GM19035 (cell line): ENCODE measurements around the gene ANKRD11.
"Not testable (repeated sequence)": the region's sequence is repeated elsewhere in the genome, so short reads cannot be mapped to it uniquely, and the experiment has no call there.

Experiments
- ATAC-seq: cut with Tn5 transposase; IDR thresholded peaks from one replicate; pipeline ENCODE4 v1.9.1; 2021; ENCODE audit not compliant: unreplicated experiment

ANKRD11 gene

DNA sequence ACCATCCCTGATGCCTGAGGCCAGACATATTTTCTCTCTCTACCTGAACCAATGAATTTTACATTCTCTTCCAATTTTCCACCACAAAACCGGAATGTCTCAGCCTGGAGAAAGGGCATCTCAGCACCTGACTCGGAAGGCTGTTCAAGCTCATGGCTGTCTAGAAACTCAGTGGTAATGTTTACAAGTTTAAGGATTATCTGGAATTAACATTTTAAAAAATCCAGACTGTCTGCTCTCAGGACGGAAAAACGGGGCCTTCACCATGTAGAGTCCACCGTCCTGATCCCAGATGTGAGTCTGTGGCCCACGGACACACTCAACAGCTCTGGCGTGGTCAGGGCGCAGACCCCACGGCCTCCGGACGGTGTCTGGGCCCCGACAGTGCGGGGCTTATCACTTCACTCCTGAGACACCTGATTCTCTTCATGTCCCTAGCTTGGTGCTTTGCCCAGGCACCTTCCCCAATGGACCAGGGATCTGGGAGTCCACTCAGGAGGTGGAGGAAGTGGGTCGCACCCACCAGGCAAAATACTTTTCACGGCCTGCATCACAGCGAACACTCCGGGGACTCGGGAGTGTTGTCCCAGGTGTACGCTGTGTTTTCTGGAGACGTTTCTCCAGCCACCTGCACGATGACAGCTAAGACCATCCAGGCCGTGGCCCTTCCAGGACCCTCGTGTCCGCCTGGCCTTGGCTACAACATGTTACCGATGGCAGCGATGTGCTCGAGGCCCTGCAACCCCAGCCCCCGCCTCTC, 171.3 kb downstream of the ANKRD11 start:
- no peak for ATAC-seq

DNA sequence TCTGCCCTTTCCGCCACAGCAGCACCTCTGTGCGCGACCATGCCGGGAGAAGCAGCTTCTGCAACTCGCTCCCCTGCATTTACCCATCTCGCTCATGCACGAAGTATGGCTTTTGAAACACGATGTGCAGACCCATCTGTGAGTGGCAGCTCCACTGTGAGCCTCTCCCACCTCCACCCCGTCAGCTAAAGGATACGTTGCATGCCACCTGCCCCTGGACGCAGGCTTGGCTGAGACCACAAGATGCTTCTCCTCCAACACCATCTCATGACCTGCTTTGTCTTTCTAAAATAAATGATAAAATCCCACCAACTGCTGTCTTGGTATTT, 172.0 kb downstream of the ANKRD11 start:
- ATAC-seq = no peak

DNA sequence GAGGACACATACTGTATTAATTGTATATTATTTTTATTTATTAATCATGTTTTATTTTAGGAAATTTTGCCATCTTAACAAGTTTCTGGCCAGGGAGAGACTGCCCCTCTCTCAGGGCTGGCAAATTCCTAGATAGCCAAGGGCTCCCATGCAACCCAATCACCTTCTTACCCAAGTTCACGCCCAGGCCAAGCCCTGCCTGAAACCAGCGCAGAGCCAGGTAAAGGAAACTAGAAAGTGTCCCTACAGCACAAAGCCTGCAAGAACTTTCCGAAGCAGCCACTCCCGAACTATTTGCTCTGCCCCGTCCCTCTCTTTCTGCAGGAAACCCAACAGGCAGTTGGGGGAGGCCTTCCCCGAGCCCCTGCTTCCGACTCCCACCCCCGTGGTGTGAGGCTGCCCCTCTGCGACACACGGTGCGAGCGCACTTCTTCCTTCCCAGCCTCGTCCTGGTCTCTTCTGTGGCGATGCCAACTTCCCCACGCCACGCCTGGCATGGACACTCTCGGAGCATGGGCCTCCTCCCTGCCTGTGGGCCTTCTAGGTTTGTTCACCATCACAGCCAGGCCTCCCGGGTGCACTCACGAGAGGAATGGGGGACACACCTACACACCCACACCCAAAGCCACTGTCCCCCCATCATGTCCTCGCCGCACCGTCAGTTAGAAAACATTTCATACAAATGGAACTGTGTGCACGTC, 172.5 kb downstream of the ANKRD11 start:
- no peak for ATAC-seq

DNA sequence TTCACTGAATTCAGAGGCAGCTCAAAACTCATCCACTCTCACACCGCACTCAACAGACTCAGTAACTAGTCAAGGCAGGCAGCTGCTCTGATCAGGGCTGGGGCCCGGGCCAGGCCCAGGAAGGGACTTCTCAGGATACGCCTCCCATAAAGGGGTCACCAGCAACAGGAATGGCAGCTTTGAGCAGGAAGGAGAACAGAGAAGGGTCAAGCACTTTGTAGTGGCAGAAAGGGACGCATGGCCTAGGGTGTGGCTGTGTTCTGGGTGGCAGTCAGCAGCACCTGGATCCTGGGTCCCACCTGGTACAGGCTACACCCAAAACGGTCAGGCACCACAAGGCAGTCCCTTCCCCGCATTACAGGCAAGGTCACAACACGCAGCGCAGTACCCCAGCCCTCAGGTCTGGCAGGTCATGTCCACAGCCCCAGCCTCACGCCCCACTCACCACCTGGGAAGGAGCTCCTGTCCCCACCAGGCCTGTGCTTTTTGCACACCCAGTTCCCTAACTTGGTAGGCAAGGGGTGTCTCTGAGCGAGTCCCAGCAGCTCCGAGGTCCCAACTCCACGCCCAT, 173.2 kb downstream of the ANKRD11 start:
- no peak for ATAC-seq

DNA sequence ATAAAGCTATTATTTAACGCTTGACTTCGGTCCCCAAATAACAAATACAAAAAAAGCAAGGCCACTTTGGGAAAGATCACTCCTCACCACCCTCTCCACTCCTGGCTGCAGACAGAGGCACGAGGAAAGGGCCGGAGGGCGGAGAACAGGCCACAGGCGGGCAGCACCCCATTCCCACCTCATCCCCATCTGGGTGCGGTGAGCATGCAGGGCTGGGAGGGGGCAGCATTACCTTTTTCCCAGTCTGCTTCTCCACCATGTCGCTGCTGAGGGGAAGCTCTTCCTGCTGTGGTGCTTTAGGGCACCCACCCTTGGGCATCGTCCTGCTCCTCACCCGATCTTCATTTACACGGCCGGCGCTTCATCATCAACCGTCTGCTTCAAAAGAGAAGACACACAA, 173.7 kb downstream of the ANKRD11 start:
- no peak for ATAC-seq

DNA sequence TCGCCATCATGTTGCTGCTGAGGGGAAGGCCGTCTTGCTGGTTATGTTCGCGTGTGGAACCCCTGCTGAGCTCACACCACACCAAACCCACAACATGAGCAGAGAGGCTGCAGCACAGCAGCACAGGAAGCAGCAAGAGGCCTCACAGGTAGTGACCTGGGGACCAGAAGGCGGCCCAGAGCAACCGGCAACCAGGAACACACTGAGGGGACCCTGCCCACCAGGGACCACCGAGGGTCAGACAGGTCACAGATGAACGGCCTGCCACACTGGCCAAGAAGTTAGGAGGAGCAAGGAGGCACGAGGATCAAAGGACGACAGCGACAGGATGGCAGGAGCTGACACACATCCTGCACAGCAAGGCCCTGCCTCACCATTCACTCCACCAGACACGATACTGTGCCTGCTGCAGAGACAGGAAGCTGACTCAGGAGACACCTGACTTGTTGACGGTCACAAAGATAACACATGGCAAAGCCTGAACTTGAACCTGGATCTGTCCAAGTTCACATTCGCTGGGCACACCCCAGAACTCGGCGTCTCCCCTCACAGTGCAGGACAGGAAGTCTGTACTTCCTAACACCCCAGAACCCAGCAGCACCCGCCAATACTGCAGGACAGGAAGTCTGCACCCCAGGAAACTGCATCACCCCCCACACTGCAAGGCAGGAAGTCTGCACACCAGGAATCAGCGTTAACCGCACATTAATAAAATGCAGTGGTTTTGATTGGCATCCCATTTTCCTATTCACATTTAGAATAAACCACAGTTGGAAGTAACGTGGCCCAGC, 174.4 kb downstream of the ANKRD11 start:
- ATAC-seq = no peak

DNA sequence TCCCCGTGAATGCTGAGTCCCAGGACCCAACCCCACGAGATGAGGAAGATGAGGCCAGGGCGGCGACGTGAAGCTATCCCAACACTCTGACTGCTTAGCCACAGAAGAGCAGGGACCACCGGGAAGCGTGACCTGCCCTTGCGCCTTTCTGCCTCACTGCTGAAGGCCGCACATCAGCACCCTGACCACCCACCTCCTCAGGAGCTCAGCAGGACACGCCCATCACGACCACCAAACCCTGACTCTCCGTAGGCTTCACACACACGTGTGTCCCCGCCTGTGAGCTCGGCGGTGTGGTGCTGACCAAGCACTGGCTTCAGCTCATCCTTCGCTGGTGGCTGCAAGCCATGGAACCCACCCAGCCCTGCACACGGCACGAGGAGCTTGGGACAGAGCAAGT, 175.1 kb downstream of the ANKRD11 start:
- no peak for ATAC-seq

DNA sequence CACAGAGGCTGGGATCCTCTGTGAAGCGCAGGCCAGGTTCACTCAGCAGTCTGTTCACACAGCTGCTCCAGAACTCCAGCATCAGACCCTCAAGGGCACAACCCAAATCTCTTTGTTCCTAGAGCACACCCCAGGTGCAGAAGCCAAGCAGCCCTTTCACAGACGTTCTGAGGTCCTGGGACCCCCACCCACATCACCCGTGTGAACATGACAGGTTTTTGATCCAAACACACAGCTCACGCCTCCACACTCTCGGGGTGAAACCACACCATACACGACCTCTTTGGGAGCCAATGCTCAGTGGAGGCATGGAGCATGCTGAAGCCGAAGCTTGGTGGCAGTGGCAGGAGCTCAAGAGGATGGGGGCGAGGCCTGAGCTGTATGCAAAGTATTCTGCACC, 175.5 kb downstream of the ANKRD11 start:
- ATAC-seq = no peak

DNA sequence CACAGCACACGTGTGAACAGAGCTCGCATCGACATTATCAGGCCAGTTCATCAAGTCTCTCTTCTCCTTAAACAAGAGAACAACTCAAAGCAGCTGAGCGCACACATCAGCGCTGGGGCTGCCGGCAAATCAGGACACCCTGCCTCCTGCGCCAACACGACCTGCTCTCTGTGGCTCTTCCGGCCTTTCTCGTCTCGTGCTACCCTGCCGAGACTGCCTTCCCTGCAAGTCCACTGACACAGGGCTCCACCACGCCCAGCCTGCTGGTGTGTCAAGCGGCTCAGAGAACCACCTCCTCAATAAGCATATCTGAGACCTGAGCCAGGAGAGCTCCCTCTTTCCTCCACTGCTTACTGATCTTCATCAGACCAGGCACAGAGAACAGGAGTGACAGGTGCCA, 176.0 kb downstream of the ANKRD11 start:
- no peak for ATAC-seq

DNA sequence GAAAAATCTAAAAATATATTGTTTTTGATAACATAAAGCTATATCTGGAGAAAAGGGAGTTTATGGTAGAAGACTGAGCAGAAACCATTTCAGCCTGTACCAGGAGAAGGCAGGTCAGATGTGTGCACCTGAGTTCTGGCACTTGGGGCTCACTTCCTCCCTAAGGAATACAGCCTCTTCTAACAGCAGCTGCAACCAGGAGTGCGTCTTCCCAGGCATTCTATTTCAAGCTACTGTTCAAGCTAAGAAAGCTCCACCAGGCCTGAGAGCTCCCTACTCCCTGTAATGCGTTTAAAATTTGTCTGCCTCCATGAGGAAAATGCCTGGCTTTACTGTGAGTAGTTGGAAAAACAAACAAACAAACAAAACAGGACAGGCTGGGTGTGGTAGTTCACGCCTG, 176.8 kb downstream of the ANKRD11 start:
- ATAC-seq = no peak

DNA sequence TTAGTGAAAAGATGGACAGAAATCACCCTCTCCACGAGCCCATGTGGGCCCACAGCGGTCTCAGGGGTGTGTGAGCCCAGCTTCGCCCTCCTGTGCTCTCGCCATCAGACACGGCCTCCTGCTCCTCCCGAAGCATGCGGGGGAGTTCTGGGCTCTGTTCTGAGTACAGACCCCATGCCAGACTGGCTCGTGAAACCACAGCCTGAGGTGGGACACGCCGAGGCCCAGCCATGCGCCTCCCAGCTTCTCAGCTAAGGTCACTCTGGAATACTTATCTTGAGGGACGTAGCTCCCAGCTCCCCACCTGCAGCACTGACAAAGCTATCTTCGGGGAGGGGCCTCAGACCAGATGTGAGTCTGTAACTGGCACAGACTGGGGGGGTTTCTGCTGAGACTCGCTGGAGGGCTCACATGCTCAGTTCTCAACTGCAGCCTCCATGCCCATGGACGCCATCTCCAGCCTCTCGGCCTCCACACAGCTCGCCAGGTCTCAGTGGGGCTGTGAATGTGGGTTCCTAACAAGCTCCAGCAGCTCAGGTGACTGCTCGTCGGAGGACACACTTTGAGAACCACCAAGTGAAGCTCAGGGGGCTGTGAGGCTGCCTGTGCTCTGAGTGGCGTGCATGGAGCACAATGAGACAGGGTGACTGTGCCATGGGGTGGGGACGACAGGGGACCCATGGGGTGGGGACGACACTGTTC, 177.6 kb downstream of the ANKRD11 start:
- ATAC-seq = no peak

DNA sequence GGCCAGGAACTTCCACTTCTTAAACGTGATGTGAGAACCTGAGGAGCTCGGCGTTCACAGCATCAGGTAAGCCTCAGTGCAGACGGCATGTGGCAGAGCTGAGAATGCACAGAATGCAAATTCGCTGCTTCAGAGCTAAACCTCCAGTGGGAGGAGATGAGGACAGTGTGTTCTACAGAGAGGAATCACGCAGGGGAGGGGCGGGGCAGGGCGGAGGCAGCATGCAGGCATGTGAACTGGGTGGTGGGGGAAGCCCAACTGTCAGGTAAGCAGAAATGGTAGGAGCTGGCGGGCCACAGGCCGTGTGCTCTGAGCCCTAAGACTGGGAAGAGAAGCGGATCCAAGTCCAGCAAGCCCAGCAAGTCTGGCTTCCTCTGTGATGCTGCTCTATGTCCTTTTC, 178.2 kb downstream of the ANKRD11 start:
- ATAC-seq = no peak

DNA sequence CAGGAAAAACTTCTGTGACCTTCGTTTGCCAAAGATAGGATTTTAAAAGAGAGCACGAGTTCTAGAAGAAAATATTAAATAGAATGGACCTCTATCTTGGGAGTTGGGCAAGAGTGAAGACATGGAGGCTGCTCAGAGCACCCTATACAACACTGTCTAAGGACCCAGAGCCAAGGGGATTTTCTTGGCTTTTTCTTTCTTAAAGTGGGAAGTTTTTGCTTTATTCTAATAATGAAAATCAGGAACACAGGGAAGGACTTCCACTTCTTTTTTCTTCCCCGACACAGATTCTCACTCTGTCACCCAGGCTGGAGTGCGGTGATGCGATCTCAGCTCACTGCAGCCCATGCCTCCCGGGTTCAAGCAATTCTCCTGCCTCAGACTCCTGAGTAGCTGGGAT, 178.7 kb downstream of the ANKRD11 start:
- no peak for ATAC-seq

DNA sequence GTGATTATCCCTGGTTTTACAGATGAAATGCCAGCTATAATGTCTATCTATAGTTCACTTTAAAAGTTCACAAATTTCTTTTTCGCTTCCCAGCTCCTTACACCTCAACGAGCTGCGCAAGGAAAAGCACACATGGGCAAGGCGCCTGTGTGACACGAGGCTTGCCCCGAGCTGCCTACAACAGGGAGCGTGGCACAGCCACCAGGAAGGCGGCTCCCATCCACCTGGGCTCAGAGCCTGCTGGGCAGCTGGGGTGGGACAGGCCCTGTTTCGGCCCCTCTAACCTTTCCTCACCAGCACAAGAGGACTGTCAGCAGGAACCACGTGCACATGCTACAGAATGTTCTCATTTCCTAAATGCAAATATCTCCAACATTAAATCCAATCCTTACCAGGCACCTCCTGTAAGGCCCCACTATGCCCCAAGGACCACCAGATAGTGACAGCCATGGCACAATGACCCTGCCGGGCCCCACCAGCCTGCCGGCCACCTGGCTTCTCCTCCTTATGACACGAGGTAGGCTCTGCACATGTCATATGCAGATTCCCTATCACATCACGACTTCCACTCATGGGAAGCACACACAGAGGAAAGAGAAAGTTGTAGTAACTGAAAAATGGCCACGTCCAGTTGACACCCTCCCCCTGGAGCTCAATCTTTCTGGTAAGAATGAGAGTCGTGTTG, 180.8 kb downstream of the ANKRD11 start:
- ATAC-seq = no peak

DNA sequence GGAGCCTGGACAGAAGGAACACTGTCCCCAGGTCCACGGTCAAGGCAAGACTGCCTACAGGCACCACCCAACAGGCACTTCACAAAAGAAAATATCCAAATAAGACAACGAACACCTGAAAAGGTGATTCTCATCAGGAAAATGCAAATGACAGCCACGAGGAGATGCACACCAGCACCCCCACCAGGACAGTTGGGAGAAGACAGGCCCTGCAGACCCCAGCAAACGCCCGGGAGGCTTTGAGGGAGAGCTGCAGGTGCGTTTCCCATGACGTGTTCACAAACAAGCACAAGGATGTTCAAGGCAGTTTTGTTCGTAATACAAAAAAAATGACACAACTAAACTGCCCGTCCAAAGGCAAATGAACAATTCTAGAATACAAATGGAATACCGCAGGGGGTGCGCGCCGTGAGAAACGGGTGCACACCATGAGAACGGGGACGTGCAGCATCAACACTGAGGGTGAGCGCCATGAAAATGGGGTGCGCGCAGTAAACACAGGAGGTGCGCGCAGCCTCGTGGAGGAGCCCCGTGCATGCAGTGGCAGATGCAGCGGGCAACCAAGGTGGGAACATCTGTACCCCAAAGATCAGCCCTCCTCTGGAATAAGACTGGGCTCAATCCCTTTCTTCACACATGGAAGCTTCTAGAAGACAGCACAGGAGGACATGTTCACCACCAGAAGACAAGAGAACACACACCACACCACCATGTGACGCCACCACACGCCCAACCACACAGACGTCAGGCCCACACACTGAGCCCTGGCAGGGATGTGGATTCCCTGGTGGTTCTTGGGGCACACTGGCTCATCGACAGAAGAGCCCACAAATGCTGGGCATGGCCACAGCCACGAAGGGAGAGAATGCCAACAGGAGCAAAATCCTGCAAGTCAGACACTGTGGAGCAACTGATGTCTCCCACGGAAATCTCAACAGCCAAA, 181.7 kb downstream of the ANKRD11 start:
- no peak for ATAC-seq

DNA sequence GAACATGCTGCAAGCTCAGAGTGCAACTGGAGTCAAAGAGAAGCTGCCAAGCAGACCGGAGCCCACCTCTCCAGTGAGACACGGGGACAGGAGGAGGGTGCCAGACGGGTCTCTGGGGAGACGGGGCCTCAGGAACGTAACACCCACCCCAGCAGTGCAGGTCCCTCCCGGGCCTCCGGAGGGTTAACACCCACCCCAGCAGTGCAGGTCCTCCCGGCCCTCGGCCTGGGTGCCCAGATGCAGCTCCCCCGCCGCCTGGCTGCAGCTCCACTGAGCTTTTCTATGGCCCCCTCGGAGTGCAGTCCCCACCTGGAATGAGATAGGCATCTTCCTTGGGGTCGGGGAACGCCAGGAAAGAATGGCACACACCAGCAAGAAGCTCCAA, 182.9 kb downstream of the ANKRD11 start:
- no peak for ATAC-seq

DNA sequence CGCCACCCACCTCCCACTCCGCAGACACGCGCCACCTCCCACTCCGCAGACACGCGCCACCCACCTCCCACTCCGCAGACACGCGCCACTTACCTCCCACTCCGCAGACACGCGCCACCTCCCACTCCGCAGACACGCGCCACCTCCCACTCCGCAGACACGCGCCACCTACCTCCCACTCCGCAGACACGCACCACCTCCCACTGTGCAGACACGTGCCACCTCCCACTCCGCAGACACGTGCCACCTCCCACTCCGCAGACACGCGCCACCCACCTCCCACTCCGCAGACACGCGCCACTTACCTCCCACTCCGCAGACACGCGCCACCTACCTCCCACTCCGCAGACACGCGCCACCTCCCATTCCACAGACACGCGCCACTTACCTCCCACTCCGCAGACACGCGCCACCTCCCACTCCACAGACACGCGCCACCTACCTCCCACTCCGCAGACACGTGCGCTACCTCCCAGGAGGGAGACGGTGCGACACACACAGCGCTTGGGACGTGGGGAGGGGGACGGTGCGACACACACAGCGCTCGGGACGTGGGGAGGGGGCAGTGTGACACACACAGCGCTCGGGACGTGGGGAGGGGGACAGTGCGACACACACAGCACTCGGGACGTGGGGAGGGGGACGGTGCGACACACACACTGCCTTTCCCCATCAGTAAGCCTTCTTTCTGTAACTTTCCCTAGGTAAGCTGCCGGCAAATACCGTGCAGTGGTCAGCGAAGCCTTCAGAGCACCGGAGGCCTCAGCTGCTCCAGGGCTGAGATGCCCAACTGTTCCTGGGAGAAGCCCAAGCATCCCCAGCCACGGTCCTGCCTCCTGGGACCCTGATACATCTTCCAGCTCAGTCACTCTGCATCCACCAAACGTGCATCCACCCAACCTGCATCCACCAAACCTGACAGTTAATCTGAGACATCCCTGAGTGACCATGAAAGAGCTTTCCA, 183.6 kb downstream of the ANKRD11 start:
- ATAC-seq = not testable (repeated sequence)

DNA sequence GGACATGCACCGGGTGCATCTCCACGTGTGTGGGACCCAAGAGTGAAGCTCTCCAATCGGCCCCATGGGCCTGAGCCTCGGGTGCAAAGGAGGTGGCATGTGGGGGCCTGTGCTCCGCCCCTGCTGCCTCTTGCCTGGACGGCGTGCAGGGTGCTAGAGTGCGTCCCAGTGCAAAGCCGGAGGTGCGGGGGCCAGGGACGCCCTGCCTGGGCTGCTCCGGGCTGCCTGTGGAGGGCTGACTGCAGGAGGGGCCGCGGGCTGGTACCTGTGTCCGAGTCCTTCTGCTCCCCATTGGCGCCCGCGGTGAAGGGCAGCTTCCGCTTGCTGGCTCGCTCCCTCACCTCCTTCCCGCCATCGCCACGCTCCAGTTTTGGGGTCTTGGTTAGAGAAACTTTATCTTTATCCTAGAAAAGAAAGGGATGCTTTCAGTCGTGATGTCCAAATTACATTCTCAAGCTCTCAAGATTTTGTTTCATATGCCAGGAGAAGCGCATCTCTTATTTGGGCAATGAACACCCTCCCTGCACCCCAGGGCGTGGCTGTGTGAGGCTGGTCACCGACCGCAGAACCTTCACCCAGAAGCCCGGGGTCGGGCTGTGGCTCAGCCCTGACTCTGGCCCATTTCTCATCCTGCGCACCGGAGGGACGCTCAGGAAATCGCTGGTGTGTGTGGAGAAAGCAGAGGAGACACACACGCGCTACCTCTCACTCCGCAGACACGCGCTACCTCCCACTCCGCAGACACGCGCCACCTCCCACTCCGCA, 185.2 kb downstream of the ANKRD11 start:
- ATAC-seq = no peak
